HepG2 (cell line): ENCODE results near the gene MAP7D3. TPM values are rescaled to one million over a fixed set of nuclear protein-coding genes. Genes with fewer than 3 reads are reported as not detected.

ENCODE experiments used
- ATAC-seq: fragments of 200-7000 bp; cut with Tn5 transposase; 3 replicates; pipeline ENCODE4 v1.9.1; 2020; ENCODE audit warnings: mild to moderate bottlenecking, moderate library complexity
- BruUV-seq: library from RNA; stranded (reverse); fragments of 400-500 nt; replicated peaks from 2 replicates; lab custom pipeline; 2021; lab: Mats Ljungman, UMichigan
- CTCF ChIA-PET: fragments of 300-600 bp; formaldehyde crosslinking; extraction: SDS; loops from one replicate; lab custom pipeline; 2021; ENCODE audit warnings: low total read pairs, inconsistent platforms, low intra/inter-chr PET ratio; lab: Yijun Ruan, JAX
- POLR2A ChIA-PET: fragments of 350-600 bp; sonication (Branson Sonifier 250); formaldehyde crosslinking; loops from one replicate; lab custom pipeline; 2020; ENCODE audit warnings: antibody characterized with exemption, inconsistent platforms; lab: Yijun Ruan, JAX
- DNase-seq: peaks from one replicate; pipeline ENCODE4 v3.0.0-alpha.2; 2015; ENCODE audit warnings: low spot score
- FAIRE-seq: peaks from 3 replicates; lab custom pipeline; 2011; peaks lifted over from hg19 to GRCh38; lab: Jason Lieb, UNC
- H2AFZ ChIP-seq: one replicate; pipeline ENCODE4 v1.6.1; 2011; ENCODE audit warnings: low read length, inconsistent platforms
- H3K27ac ChIP-seq: fragments of 300-600 bp; 3 replicates; pipeline ENCODE4 v1.8.0; 2011; ENCODE audit warnings: mixed run types, mild to moderate bottlenecking, mixed read lengths, low read length, inconsistent platforms; ENCODE audit not compliant: insufficient read depth; ENCODE audit errors: extremely low read length
- H3K27me3 ChIP-seq, 2 experiments: fragments of 200-600 bp in 1 of 2; 2 replicates in 1 of 2; 3 replicates in 1 of 2; pipeline versions ENCODE4 v1.6.0 to v1.8.0; 2011; ENCODE audit warnings: low read length in 2 of 2, mild to moderate bottlenecking in 2 of 2, moderate library complexity in 2 of 2, inconsistent platforms in 1 of 2; ENCODE audit not compliant: insufficient read depth in 2 of 2, control insufficient read depth in 1 of 2
- H3K36me3 ChIP-seq, 2 experiments: fragments of 200-600 bp in 1 of 2; replicated peaks in 1 of 2; 2 replicates in 1 of 2; 3 replicates in 1 of 2; pipeline versions ENCODE4 v1.5.1 to v1.8.0; 2011; ENCODE audit warnings: low read length in 2 of 2, inconsistent platforms in 1 of 2; ENCODE audit not compliant: insufficient read depth in 2 of 2, control insufficient read depth in 1 of 2
- H3K4me1 ChIP-seq: 2 replicates; pipeline ENCODE4 v1.5.1; 2012; ENCODE audit warnings: low read length, inconsistent platforms; ENCODE audit not compliant: insufficient read depth
- H3K4me2 ChIP-seq: 2 replicates; pipeline ENCODE4 v1.6.0; 2011; ENCODE audit warnings: low read depth, low read length, inconsistent platforms
- H3K4me3 ChIP-seq, 3 experiments: fragments of 200-600 bp in 1 of 3; sonication (generic), shearing (Covaris generic) in 1 of 3; replicated peaks in 1 of 3; 2 replicates each; pipeline ENCODE4 v1.5.1; 2011 to 2016; ENCODE audit warnings: low read length in 3 of 3, inconsistent platforms in 2 of 3, low read depth in 2 of 3, mild to moderate bottlenecking in 2 of 3, control low read depth in 1 of 3, mixed read lengths in 1 of 3; ENCODE audit not compliant: insufficient read depth in 1 of 3
- H3K79me2 ChIP-seq: one replicate; pipeline ENCODE4 v1.6.1; 2011; ENCODE audit warnings: low read length, inconsistent platforms; ENCODE audit not compliant: insufficient read depth
- H3K9ac ChIP-seq: 2 replicates; pipeline ENCODE4 v1.6.0; 2011; ENCODE audit warnings: mild to moderate bottlenecking, low read depth, low read length, inconsistent platforms; ENCODE audit not compliant: insufficient read depth
- H3K9me3 ChIP-seq: 2 replicates; pipeline ENCODE4 v1.5.1; 2012; ENCODE audit warnings: mild to moderate bottlenecking, low read length
- H4K20me1 ChIP-seq: 2 replicates; pipeline ENCODE4 v1.6.0; 2011; ENCODE audit warnings: inconsistent platforms, mild to moderate bottlenecking, low read length, moderate library complexity; ENCODE audit not compliant: insufficient read depth
- BHLHE40 ChIP-seq: IDR thresholded peaks from 2 replicates; pipeline ENCODE4 v1.6.1; 2011; ENCODE audit warnings: low read length, improper control_type of control experiment
- BORCS8-MEF2B ChIP-seq: sonication (generic); formaldehyde crosslinking; IDR thresholded peaks from 2 replicates; pipeline ENCODE4 v1.8.0; 2022; ENCODE audit warnings: mild to moderate bottlenecking, missing genetic modification reagents
- FIP1L1 ChIP-seq: fragments of 200-400 bp; formaldehyde crosslinking; IDR thresholded peaks from 2 replicates; pipeline ENCODE4 v1.6.1; 2018; ENCODE audit warnings: low read depth, mild to moderate bottlenecking, low read length, moderate library complexity, borderline replicate concordance; ENCODE audit not compliant: insufficient read depth
- GATAD2A ChIP-seq: IDR thresholded peaks from 2 replicates; pipeline ENCODE4 v1.6.1; 2016
- GMEB1 ChIP-seq: sonication (generic); formaldehyde crosslinking; IDR thresholded peaks from 2 replicates; pipeline ENCODE4 v1.5.1; 2020; ENCODE audit warnings: missing genetic modification reagents, mild to moderate bottlenecking, borderline replicate concordance
- IKZF1 ChIP-seq: fragments of 450-650 bp; IDR thresholded peaks from 2 replicates; pipeline ENCODE4 v1.7.1; 2016
- NAIF1 ChIP-seq: sonication (generic); formaldehyde crosslinking; IDR thresholded peaks from 2 replicates; pipeline ENCODE4 v1.5.0; 2020; ENCODE audit warnings: mild to moderate bottlenecking, missing genetic modification reagents, borderline replicate concordance
- PLSCR1 ChIP-seq: sonication (generic); formaldehyde crosslinking; IDR thresholded peaks from 2 replicates; pipeline ENCODE4 v1.5.0; 2020; ENCODE audit warnings: missing genetic modification reagents, mild to moderate bottlenecking, borderline replicate concordance
- SP2 ChIP-seq: sonication (generic); formaldehyde crosslinking; IDR thresholded peaks from 2 replicates; pipeline ENCODE4 v1.5.1; 2020; ENCODE audit warnings: mild to moderate bottlenecking, missing genetic modification reagents
- U2AF1 ChIP-seq: fragments of 200-400 bp; formaldehyde crosslinking; optimal IDR thresholded peaks from 2 replicates; pipeline ENCODE3; 2017; ENCODE audit warnings: mild to moderate bottlenecking, low read depth, low read length
- ZFP1 ChIP-seq: IDR thresholded peaks from 2 replicates; pipeline ENCODE4 v1.6.1; 2016
- ZNF180 ChIP-seq: sonication (generic); formaldehyde crosslinking; IDR thresholded peaks from 2 replicates; pipeline ENCODE4 v1.4.0; 2020; ENCODE audit warnings: low read depth, missing genetic modification reagents, borderline replicate concordance
- ZNF784 ChIP-seq: sonication (generic); formaldehyde crosslinking; IDR thresholded peaks from 2 replicates; pipeline ENCODE4 v1.5.1; 2020; ENCODE audit warnings: missing genetic modification reagents, mild to moderate bottlenecking, borderline replicate concordance
- ZUFSP ChIP-seq: sonication (generic); formaldehyde crosslinking; IDR thresholded peaks from 2 replicates; pipeline ENCODE4 v1.9.0; 2021; ENCODE audit warnings: missing genetic modification reagents, mild to moderate bottlenecking, borderline replicate concordance
- WGBS: methylation state at CpG from one replicate; pipeline ENCODE4 v1.1.6; 2017; ENCODE audit warnings: low lambda C conversion rate; 5-methylcytosine and 5-hydroxymethylcytosine counted together
- in situ Hi-C: cut with HindIII; loops from 2 replicates; pipeline ENCODE4 v1.10.0; 2017; ENCODE audit warnings: low pct_unique_long_range_greater_than_20kb; ENCODE audit not compliant: extremely low pct_ligation_motif_present
- intact Hi-C: fragments of 100-400 bp; cut with micrococcal nuclease; formaldehyde crosslinking; loops from one replicate; pipeline ENCODE4 v1.10.0; 2022; ENCODE audit not compliant: unreplicated experiment
- polyA plus RNA-seq, 8 experiments: library from polyadenylated mRNA; depleted of rRNA in 3 of 8; stranded (reverse) in 7 of 8; unstranded in 1 of 8; fragments of >200 nt; fragmentation: Illumina TruSeq in 4 of 8; extraction: Trizol in 4 of 8; gene quantifications; 2 replicates each; pipeline versions ENCODE4 v1.2.1 to v1.2.3, GENCODE V29; 2011 to 2016; ENCODE audit warnings: low read depth in 4 of 8, missing spikeins in 1 of 8, mixed read lengths in 1 of 8; ENCODE audit not compliant: insufficient read depth in 1 of 8
- total RNA-seq, 5 experiments: library from RNA; depleted of rRNA; stranded (reverse); fragments of >200 nt; fragmentation: Illumina TruSeq; extraction: Trizol; gene quantifications; 2 replicates each; pipeline ENCODE4 v1.2.3, GENCODE V29; 2016; ENCODE audit warnings: low read depth in 1 of 5

Gene MAP7D3
- total and polyA plus RNA-seq, 2 of the 13 experiments (the other 11 are each of a cell fraction or from before 2014, with no cell fraction given): not detected

GRCh38 chrX:136214551-136214950 lies 36.6 kb downstream of the MAP7D3 start:
- H3K4me2 ChIP-seq: no peak overlapping the region
- WGBS: 0% methylated on average over 3 of the region's 7 CpGs
- no peaks in the 10 kb centered on the region for H4K20me1 ChIP-seq
- H3K9ac ChIP-seq: no peak overlapping the region
- no peaks in the 10 kb centered on the region for H3K9me3 ChIP-seq
- no peak overlapping the region for H3K27ac ChIP-seq
- ChIA-PET POLR2A (no interaction called here), CTCF (no interaction called here)
- TF ChIP-seq FIP1L1 (no peak), BHLHE40 (peak; percentile 48; the same call in 1 of the 2 replicates)
- no peaks in the 10 kb centered on the region for H3K36me3 ChIP-seq
- no peak for ATAC-seq
- intact Hi-C loops: no loop called here
- H3K4me1 ChIP-seq: no peaks in the 10 kb centered on the region
- in situ Hi-C loops: no loop called here
- no TSS peak for BruUV-seq
- H3K79me2 ChIP-seq: no peaks in the 10 kb centered on the region
- FAIRE-seq: no peak
- no peak overlapping the region for H3K4me3 ChIP-seq
- no peaks in the 10 kb centered on the region for H3K27me3 ChIP-seq
- H2AFZ ChIP-seq: no peak overlapping the region
- peak; percentile 15 for DNase-seq

- no peaks in the 10 kb centered on the region for H3K79me2 ChIP-seq
- intact Hi-C loops: no loop called here
- no peak overlapping the region for H3K4me3 ChIP-seq
- no peak overlapping the region for H3K4me2 ChIP-seq
- in situ Hi-C loops: no loop called here
- H4K20me1 ChIP-seq: no peaks in the 10 kb centered on the region
- ATAC-seq (no peak), DNase-seq (no peak), FAIRE-seq (no peak)
- no peak overlapping the region for H2AFZ ChIP-seq
- no peaks in the 10 kb centered on the region for H3K9me3 ChIP-seq
- CTCF ChIA-PET: no interaction called here
- WGBS: 39% methylated on average over 16 of the region's 17 CpGs
- POLR2A ChIA-PET: no interaction called here
- no TSS peak for BruUV-seq
- no peaks in the 10 kb centered on the region for H3K4me1 ChIP-seq
- H3K9ac ChIP-seq: no peak overlapping the region
- H3K36me3 ChIP-seq: no peaks in the 10 kb centered on the region
- no peaks in the 10 kb centered on the region; a peak in 1 of 5 replicates for H3K27me3 ChIP-seq
- H3K27ac ChIP-seq: no peak overlapping the region
- TF ChIP-seq GATAD2A (no peak), SP2 (CRISPR knock-in tag) (no peak), ZFP1 (CRISPR knock-in tag) (no peak), GMEB1 (CRISPR knock-in tag) (no peak), BORCS8-MEF2B (CRISPR knock-in tag) (no peak), IKZF1 (no peak), PLSCR1 (CRISPR knock-in tag) (no peak), U2AF1 (no peak), ZNF784 (CRISPR knock-in tag) (no peak), ZUFSP (no peak), ZNF180 (CRISPR knock-in tag) (no peak), NAIF1 (CRISPR knock-in tag) (no peak)
Measured at GRCh38 chrX:136212557-136213111, 38.6 kb downstream of the MAP7D3 start.
